Fibroblast of pulmonary artery (primary cell): ENCODE measurements around the gene UTP14C.

Experiments used
- DNase-seq: peaks from one replicate; pipeline ENCODE4 v3.0.0-alpha.2; 2010; ENCODE audit warnings: low read depth
- H3K4me3 ChIP-seq: replicated peaks from 2 replicates; pipeline ENCODE4 v1.5.1; 2011; ENCODE audit warnings: low read depth, mild to moderate bottlenecking, control low read depth, low read length, moderate library complexity
- TF ChIP-seq, protein P1 (sequence below): IDR thresholded peaks from 2 replicates; pipeline ENCODE4 v1.5.1; 2011; ENCODE audit warnings: mild to moderate bottlenecking, control low read depth, low read length, inconsistent platforms; ENCODE audit errors: missing control alignments

UTP14C gene

DNA sequence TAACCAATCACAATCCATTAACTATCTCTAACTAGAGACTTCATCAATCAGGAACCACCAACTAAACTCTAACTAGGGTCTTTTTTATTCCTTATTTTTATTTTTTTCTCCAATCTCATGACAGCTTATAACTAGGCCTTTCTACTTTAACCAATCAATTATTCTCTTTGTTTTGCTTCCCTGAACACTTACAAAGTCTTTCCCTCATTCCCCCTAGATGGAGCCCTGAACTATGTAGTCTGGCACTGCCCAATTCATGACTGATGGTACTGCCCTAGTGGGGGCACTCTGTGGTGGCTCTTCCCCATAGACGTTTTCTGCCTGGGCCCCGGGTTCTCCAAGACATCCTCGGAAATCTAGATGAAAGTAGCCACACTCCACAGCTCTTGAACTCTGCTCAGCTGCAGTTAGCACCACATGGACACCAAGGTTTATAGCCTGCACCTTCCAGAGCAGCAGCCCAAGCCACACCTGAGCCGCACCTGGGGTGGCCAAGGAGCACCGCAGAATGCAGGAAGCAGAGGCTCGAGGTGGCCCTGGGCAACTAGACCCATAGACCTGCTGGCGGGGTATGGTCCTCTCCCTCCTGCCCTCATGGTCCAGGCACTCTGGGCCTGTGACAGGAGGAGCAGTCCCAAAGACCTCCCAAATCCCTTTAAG is 19.9 kb upstream of the UTP14C start:
- H3K4me3 ChIP-seq: no peak overlapping the region
- no peak for DNase-seq
- TF ChIP-seq, protein P1, sequence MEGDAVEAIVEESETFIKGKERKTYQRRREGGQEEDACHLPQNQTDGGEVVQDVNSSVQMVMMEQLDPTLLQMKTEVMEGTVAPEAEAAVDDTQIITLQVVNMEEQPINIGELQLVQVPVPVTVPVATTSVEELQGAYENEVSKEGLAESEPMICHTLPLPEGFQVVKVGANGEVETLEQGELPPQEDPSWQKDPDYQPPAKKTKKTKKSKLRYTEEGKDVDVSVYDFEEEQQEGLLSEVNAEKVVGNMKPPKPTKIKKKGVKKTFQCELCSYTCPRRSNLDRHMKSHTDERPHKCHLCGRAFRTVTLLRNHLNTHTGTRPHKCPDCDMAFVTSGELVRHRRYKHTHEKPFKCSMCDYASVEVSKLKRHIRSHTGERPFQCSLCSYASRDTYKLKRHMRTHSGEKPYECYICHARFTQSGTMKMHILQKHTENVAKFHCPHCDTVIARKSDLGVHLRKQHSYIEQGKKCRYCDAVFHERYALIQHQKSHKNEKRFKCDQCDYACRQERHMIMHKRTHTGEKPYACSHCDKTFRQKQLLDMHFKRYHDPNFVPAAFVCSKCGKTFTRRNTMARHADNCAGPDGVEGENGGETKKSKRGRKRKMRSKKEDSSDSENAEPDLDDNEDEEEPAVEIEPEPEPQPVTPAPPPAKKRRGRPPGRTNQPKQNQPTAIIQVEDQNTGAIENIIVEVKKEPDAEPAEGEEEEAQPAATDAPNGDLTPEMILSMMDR: no peak

DNA sequence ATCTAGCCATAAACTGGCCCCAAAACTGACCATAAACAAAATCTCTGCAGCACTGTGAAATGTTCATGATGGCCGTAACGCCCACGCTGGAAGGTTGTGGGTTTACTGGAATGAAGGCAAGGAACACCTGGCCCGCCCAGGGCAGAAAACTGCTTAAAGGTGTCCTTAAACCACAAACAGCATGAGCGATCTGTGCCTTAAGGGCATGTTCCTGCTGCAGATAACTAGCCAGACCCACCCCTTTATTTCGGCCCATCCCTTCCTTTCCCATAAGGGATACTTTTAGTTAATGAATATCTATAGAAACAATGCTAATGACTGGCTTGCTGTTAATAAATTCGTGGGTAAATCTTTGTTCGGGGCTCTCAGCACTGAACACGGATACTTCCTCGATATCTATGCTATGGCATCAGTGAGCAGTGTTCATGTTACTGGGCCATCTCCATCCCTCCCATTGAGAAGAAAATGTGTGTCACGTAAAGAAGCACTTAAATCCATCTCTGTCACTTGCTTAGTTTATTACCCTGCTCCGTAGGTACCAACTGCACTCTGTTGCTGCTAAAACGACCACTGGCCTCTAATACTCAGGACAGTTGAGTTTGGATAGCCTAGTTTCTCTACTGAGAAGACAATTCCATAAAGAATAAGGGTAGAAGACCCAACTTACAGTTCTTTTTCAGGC is 18.5 kb upstream of the UTP14C start:
- DNase-seq: no peak
- no peak overlapping the region for H3K4me3 ChIP-seq
- TF ChIP-seq, protein P1: no peak

DNA sequence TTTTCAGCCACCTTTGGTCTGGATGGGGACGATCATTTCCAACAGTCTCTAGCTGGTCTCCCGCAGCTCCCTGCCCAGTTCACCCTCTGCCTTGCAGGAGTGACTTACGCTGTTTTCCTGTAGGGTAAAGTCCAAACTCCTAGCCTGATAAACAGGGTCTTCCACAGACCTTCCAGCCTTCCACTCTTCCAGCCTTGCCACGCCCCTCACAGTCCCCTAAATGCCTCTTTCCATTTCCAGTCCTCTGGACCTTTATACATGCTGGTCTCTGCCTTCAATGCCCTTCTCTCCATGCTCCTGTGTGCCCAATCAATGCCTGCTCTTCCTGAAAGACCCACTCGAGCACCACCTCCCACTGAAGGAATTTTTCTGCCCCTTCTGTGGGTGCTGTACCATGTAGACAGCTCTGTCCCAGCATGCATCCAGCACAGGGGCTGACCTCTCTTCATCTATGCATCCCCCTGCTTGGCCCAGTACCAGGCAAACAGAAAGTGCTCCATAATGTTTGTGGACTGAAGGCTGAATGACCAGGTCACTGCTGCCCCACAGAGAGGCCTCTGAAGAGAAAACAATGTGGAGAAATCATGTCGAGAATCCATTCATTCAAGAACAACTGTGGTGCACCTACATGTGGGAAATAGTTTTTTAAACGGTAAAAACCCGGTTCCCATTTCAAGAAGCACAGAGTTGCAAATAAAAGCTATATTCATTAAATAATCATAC is 17.8 kb upstream of the UTP14C start:
- no peak for DNase-seq
- TF ChIP-seq, protein P1: no peak
- no peak overlapping the region for H3K4me3 ChIP-seq

DNA sequence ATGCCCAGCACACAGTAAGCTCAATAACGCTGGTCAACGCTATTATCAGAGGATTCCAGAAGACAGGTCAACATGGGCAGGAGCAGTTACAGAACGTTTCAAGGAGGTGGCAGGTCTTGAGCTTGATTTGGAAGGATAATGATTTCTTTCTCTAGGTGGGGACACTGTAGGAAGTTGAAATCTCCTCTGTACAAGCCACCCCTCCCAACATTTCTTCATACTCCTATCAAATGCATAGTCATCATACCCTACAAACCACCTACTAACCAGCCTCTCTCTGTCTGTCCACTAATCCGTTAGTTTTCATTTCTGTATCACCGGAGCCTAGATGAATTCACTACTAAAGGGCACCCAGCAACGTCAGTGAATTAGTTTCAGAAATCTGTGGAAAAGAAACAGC is 14.5 kb upstream of the UTP14C start:
- no peak for DNase-seq
- TF ChIP-seq, protein P1: no peak
- H3K4me3 ChIP-seq: no peak overlapping the region

DNA sequence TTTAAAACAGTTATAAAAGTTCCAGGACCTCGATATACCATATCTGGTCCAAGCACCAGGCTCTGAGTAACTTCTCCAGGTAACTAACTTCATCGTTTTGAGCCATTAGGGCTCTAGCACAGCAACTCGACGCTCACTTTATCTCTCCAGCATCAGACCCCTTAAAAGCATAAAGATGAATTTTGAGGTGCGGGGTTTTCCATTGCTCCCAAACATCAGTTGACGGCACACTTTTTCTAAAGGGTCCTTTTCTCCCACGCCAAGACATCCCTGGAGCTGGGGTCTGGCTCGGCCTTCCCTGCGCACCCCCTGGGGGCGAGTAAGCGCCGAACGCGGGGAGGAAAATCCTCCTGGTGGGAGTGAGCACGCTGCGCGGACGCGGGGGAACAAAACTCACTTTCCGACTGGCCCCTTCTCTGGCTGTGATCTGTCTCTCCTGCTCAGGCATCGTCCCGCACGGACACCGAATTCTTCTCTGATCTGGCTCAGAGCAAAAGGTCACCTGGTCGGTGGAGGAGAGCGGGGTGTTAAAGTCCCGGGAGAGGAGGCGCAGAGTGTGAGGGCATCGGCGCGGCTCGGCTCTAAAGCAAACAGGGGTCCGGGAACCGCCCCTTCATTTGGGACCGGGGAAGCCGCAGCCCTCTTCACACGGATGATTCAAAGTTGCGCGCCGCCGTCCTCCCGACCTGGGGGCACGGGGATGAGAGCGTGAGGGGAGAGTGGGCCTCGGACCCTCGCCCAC is 13.4 kb upstream of the UTP14C start, which contains the start of gene ATP7B:
TSS of gene ATP7B (minus strand) at position 561 of the 742 bp plus-strand sequence. CDS start at position 448, 113 bp downstream.
- TF ChIP-seq, protein P1: peak; percentile 25
- no peak for DNase-seq
- peak within 1 kb of the TSS; percentile 75 for H3K4me3 ChIP-seq

DNA sequence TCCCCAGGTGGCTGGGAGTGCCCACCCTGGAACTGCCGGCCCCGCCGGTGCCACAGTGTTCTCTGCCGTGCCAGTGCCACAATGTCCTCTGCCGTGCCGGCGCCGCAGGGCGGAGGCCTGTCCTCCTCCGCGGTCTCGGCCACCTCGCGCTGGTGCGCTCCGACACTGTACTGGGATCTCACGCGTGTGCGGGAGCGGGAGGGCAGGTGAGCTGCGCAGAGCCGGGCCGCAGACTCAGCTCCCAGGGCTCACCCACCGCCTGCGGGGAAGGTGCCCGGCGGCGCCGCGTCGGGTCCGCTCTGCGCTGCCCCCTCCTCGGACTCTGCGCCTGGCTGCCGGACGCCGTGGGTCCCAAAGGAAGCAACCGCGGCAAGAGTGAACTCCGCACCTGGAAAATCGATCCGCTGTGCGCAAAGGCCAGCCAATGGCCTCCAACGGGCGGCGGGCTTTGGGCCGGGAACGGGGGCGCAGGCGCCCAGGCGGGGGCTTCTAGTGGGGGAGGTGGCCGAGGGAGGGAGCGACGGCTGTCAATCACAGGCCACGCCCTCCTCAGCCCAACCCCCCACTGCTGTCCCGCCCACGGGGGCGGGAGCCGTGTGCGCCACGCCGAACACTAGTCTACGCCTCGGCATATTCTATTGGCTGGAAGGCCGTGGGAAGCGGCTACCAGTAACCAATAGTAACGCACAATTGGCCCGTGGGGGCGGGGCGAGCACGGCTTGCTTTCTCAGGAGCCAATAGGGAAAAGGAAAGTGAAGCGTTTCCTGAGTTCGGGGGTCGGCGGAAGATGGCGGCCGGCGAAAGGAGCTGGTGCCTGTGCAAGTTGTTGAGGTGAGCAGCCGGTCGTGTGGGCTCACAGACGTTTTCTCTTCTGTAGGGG is 12.6 kb upstream of the UTP14C start, which contains the start of gene ALG11:
TSS of gene ALG11 (plus strand) at position 767 of the 880 bp plus-strand sequence. CDS start at position 788, 21 bp downstream.
- TF ChIP-seq, protein P1: no peak
- peak within 1 kb of the TSS; percentile 75 for H3K4me3 ChIP-seq
- DNase-seq: peak; percentile 98
